PFSK-1 (cell line): ENCODE results near the gene RBM20.

Experiments
- FOXP2 ChIP-seq: optimal IDR thresholded peaks from 2 replicates; pipeline ENCODE3; 2011; ENCODE audit warnings: borderline replicate concordance, control low read depth, inconsistent platforms; ENCODE audit not compliant: insufficient read depth; ENCODE audit errors: extremely low read length, extremely low read depth
- POLR2AphosphoS5 ChIP-seq: IDR thresholded peaks from 2 replicates; pipeline ENCODE4 v1.6.1; 2012; ENCODE audit warnings: low read depth, mild to moderate bottlenecking, control low read depth, low read length, moderate library complexity
- REST ChIP-seq, 2 experiments: IDR thresholded peaks; 2 replicates each; pipeline versions ENCODE4 v1.6.1 to v1.8.0; 2011 to 2012; ENCODE audit warnings: low read depth in 2 of 2, low read length in 2 of 2, control low read depth in 1 of 2, inconsistent platforms in 1 of 2, mild to moderate bottlenecking in 1 of 2, moderate library complexity in 1 of 2; ENCODE audit not compliant: insufficient read depth in 1 of 2
- SIN3A ChIP-seq: IDR thresholded peaks from 2 replicates; pipeline ENCODE4 v1.6.1; 2012; ENCODE audit warnings: mild to moderate bottlenecking, low read length, moderate library complexity, borderline replicate concordance; ENCODE audit not compliant: insufficient read depth
- TAF1 ChIP-seq: IDR thresholded peaks from 2 replicates; pipeline ENCODE4 v1.6.1; 2012; ENCODE audit warnings: low read length, control low read depth, borderline replicate concordance; ENCODE audit not compliant: insufficient read depth

Gene RBM20

GRCh38 chr10:110844617-110844881, 200.4 kb downstream of the RBM20 start:
- TF ChIP-seq TAF1 (no peak), SIN3A (no peak)

GRCh38 chr10:110845192-110845755, 201.1 kb downstream of the RBM20 start:
- TF ChIP-seq TAF1: no peak
- TF ChIP-seq REST (IDR thresholded peaks at IDR 0.05; ENCODE audit: insufficient read depth in 1 of 2, low read depth in 2 of 2, low read length in 2 of 2): no peak
- no peak for TF ChIP-seq POLR2AphosphoS5
- no peak for TF ChIP-seq FOXP2
- no peak for TF ChIP-seq SIN3A

- TF ChIP-seq FOXP2 (no peak), SIN3A (no peak), POLR2AphosphoS5 (no peak), TAF1 (no peak), REST (IDR thresholded peaks at IDR 0.05; ENCODE audit: insufficient read depth in 1 of 2, low read depth in 2 of 2, low read length in 2 of 2) (no peak)
Measured at GRCh38 chr10:110845756-110846620, 201.9 kb downstream of the RBM20 start.

- TF ChIP-seq SIN3A (no peak), REST (IDR thresholded peaks at IDR 0.05; ENCODE audit: insufficient read depth in 1 of 2, low read depth in 2 of 2, low read length in 2 of 2) (no peak), TAF1 (no peak), FOXP2 (no peak), POLR2AphosphoS5 (no peak)
Measured at GRCh38 chr10:110847374-110847773, 203.2 kb downstream of the RBM20 start.

- TF ChIP-seq REST (IDR thresholded peaks at IDR 0.05; ENCODE audit: insufficient read depth in 1 of 2, low read depth in 2 of 2, low read length in 2 of 2) (no peak), SIN3A (no peak), FOXP2 (no peak), POLR2AphosphoS5 (no peak), TAF1 (no peak)
Measured at GRCh38 chr10:110848106-110848505, 204.0 kb downstream of the RBM20 start.
